Glutamatergic neuron (in vitro differentiated cells): ENCODE results near the gene ENDOD1. TPM values are rescaled to one million over a fixed set of nuclear protein-coding genes. Genes with fewer than 3 reads are reported as not detected.

Experiments
- DNase-seq: peaks from one replicate; pipeline ENCODE4 v3.0.0; 2022
- H3K27ac Mint-ChIP-seq: one replicate; pipeline ENCODE4 v1.8.0; 2020; ENCODE audit warnings: mild to moderate bottlenecking, mixed read lengths, inconsistent platforms; ENCODE audit not compliant: unreplicated experiment
- H3K27me3 Mint-ChIP-seq: one replicate; pipeline ENCODE4 v1.8.0; 2020; ENCODE audit warnings: mild to moderate bottlenecking, moderate library complexity, mixed read lengths, inconsistent platforms; ENCODE audit not compliant: unreplicated experiment
- H3K36me3 Mint-ChIP-seq: one replicate; pipeline ENCODE4 v1.8.0; 2020; ENCODE audit warnings: mild to moderate bottlenecking, mixed read lengths, inconsistent platforms; ENCODE audit not compliant: unreplicated experiment
- H3K4me1 Mint-ChIP-seq: one replicate; pipeline ENCODE4 v1.8.0; 2020; ENCODE audit warnings: mild to moderate bottlenecking, low read depth, mixed read lengths, inconsistent platforms; ENCODE audit not compliant: unreplicated experiment
- H3K4me3 Mint-ChIP-seq: one replicate; pipeline ENCODE4 v1.8.0; 2020; ENCODE audit warnings: mild to moderate bottlenecking, mixed read lengths, inconsistent platforms; ENCODE audit not compliant: unreplicated experiment
- H3K9me3 Mint-ChIP-seq: one replicate; pipeline ENCODE4 v1.8.0; 2020; ENCODE audit warnings: mild to moderate bottlenecking, moderate library complexity, mixed read lengths, inconsistent platforms; ENCODE audit not compliant: unreplicated experiment
- total RNA-seq: library from RNA; stranded (reverse); fragmentation: NEBNext Ultra II Directional; extraction: Animal tissue kit (Norgen Biotek cat#: 25700); gene quantifications from one replicate; pipeline ENCODE4 v1.2.1, GENCODE V29; 2021; ENCODE audit not compliant: unreplicated experiment
- TF ChIP-seq, protein P1 (sequence below): fragments of 200-600 bp; sonication (generic); IDR thresholded peaks from one replicate; pipeline ENCODE4 v1.5.0; 2021; ENCODE audit not compliant: partially characterized antibody, unreplicated experiment

Gene ENDOD1
- total RNA-seq, 1 donor from 2014 or later: 1.6 TPM

DNA sequence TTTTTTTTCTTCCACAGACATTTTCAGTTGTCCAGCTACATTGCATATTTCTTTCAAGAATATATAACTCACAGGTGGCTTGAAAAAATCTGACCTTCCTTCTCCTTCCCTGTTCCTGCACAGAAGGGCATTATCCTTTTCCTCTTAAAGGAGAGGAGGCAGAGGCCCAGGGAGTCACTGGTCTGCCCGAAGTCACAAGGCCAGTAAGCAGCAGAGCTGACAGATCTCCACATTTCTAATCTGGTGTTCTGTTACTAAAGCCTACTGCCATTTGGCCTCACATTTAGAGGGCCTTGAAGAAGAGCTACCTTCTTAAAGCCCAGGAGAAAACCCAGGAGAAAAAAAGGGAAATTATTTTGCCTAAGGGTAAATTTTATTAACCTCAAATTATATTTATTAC, 12.3 kb downstream of the ENDOD1 start:
- no peaks in the 10 kb centered on the region for H3K27me3 Mint-ChIP-seq
- DNase-seq: no peak
- no peak overlapping the region for H3K27ac Mint-ChIP-seq
- TF ChIP-seq, protein P1, sequence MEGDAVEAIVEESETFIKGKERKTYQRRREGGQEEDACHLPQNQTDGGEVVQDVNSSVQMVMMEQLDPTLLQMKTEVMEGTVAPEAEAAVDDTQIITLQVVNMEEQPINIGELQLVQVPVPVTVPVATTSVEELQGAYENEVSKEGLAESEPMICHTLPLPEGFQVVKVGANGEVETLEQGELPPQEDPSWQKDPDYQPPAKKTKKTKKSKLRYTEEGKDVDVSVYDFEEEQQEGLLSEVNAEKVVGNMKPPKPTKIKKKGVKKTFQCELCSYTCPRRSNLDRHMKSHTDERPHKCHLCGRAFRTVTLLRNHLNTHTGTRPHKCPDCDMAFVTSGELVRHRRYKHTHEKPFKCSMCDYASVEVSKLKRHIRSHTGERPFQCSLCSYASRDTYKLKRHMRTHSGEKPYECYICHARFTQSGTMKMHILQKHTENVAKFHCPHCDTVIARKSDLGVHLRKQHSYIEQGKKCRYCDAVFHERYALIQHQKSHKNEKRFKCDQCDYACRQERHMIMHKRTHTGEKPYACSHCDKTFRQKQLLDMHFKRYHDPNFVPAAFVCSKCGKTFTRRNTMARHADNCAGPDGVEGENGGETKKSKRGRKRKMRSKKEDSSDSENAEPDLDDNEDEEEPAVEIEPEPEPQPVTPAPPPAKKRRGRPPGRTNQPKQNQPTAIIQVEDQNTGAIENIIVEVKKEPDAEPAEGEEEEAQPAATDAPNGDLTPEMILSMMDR: no peak
- H3K9me3 Mint-ChIP-seq: no peaks in the 10 kb centered on the region
- H3K36me3 Mint-ChIP-seq: peaks cover 6% of the 10 kb centered on the region
- H3K4me3 Mint-ChIP-seq: no peak overlapping the region
- peaks cover 9% of the 10 kb centered on the region for H3K4me1 Mint-ChIP-seq

DNA sequence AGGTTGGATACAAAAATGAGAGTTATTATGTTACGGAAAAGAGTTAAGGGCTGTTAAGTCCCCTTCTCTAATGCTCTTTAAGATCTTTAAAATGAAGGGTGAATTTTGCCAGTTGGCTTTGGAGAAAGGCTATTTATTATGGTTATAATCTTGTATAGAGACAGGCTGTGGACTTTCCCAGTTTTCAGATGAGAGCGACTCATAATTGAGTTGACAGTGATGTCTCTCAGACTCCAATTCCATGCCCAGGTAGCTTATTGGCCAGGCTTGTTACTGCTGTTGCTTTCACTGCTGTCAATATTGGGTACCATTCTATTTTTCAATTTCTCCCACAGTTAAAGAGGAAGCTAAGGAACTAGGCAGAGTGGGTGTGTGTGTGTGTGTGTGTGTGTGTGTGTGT, 13.1 kb downstream of the ENDOD1 start:
- Mint-ChIP-seq H3K9me3 (no peaks in the 10 kb centered on the region), H3K36me3 (no peaks in the 10 kb centered on the region), H3K4me3 (no peak overlapping the region), H3K27me3 (no peaks in the 10 kb centered on the region), H3K4me1 (peaks cover 7% of the 10 kb centered on the region), H3K27ac (no peak overlapping the region)
- no peak for DNase-seq
- TF ChIP-seq, protein P1: no peak

GRCh38 chr11:95103701-95104100, 14.1 kb downstream of the ENDOD1 start:
- no peak overlapping the region for H3K4me3 Mint-ChIP-seq
- peaks cover 4% of the 10 kb centered on the region for H3K9me3 Mint-ChIP-seq
- TF ChIP-seq, protein P1: no peak
- H3K4me1 Mint-ChIP-seq: peaks cover 7% of the 10 kb centered on the region
- no peak overlapping the region for H3K27ac Mint-ChIP-seq
- no peaks in the 10 kb centered on the region for H3K27me3 Mint-ChIP-seq
- H3K36me3 Mint-ChIP-seq: no peaks in the 10 kb centered on the region
- no peak for DNase-seq

DNA sequence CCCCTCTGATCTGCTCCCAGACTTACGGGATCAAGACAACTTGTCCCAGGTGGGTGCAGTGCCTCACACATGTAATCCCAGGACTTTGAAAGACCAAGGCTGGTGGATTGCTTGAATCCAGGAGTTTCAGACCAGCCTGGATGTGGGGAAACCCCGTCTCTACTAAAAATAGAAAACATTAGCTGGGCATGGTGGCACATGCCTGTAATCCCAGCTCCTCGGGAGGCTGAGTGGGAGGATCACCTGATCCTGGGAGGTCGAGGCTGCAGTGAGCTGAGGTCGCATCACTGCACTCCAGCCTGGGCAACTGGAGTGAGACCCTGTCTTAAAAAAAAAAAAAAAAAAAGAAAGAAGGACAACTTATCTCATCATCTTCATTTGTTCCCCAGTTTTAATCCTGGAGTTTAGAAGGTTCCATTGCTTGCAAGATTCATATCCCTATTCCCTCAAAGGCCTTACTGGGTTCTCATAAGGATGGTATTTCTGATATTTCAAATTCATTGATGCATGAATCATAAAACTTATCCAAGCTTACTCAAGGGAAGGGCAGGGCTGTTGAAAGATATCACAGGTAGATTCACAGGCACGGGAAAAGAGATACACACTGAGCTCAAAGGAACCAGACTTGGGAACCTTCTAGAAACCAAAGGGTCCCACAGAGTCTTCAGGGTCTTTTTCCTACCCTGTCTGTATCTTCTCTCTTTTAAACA, 14.6 kb downstream of the ENDOD1 start:
- H3K4me1 Mint-ChIP-seq: peaks cover 7% of the 10 kb centered on the region
- peaks cover 4% of the 10 kb centered on the region for H3K9me3 Mint-ChIP-seq

DNA sequence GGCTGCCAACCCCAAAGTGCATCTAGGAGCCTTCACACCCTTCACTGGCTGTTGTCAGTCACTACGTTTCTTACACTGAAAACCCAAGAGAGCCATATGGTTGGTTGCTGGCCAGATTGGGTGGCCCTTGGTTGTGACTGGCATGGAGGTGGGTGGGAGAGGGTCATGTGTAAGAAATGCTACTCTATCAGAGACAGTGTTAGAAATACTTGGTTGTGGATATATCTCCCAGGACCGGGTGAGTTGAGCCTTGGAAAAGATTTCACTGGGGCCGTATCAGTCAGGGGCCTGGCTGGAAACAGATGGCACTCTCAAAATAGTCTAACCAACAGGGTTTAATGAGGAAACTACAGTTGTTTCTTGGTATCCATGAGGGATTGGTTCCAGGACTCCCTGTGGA, 15.2 kb downstream of the ENDOD1 start:
- H3K4me1 Mint-ChIP-seq: peaks cover 7% of the 10 kb centered on the region
- H3K27me3 Mint-ChIP-seq: no peaks in the 10 kb centered on the region
- no peaks in the 10 kb centered on the region for H3K36me3 Mint-ChIP-seq
- no peak overlapping the region for H3K4me3 Mint-ChIP-seq
- TF ChIP-seq, protein P1: no peak
- peaks cover 4% of the 10 kb centered on the region for H3K9me3 Mint-ChIP-seq
- H3K27ac Mint-ChIP-seq: no peak overlapping the region
- DNase-seq: no peak

More for the DNA sequence above, 14.6 kb downstream of the ENDOD1 start:
- H3K4me3 Mint-ChIP-seq: no peak overlapping the region
- no peaks in the 10 kb centered on the region for H3K36me3 Mint-ChIP-seq
- H3K27me3 Mint-ChIP-seq: no peaks in the 10 kb centered on the region
- DNase-seq: no peak
- TF ChIP-seq, protein P1: no peak
- H3K27ac Mint-ChIP-seq: no peak overlapping the region
